Mesenchymal stem cell (in vitro differentiated cells and primary cell): Measurements from ENCODE around the gene RIN2.

Source experiments
- DNase-seq: peaks from one replicate; pipeline ENCODE4 v3.0.0-alpha.2; 2013
- H2AFZ ChIP-seq: one replicate; pipeline ENCODE4 v1.6.1; 2013; ENCODE audit warnings: low read depth, mild to moderate bottlenecking, control low read depth, inconsistent platforms, low read length, moderate library complexity
- H2AK5ac ChIP-seq: 2 replicates; pipeline ENCODE4 v1.6.1; 2013; ENCODE audit warnings: low read length, moderate library complexity, mild to moderate bottlenecking, inconsistent platforms; ENCODE audit not compliant: severe bottlenecking
- H2BK120ac ChIP-seq: one replicate; pipeline ENCODE4 v1.6.1; 2013; ENCODE audit warnings: low read depth, mild to moderate bottlenecking, inconsistent platforms, low read length, moderate library complexity
- H2BK12ac ChIP-seq, 2 experiments: one replicate each; pipeline ENCODE4 v1.6.1; 2013; ENCODE audit warnings: inconsistent platforms in 2 of 2, low read length in 2 of 2, mild to moderate bottlenecking in 2 of 2, moderate library complexity in 2 of 2, control low read depth in 1 of 2
- H2BK15ac ChIP-seq: one replicate; pipeline ENCODE4 v1.6.1; 2013; ENCODE audit warnings: mild to moderate bottlenecking, low read depth, inconsistent platforms; ENCODE audit not compliant: poor library complexity, severe bottlenecking
- H2BK5ac ChIP-seq: 2 replicates; pipeline ENCODE4 v1.6.1; 2013; ENCODE audit warnings: low read depth, mild to moderate bottlenecking, low read length, control low read depth, inconsistent platforms; ENCODE audit not compliant: poor library complexity, severe bottlenecking
- H3K14ac ChIP-seq, 2 experiments: one replicate each; pipeline ENCODE4 v1.6.1; 2013; ENCODE audit warnings: inconsistent platforms in 2 of 2, low read length in 2 of 2, control low read depth in 1 of 2, mild to moderate bottlenecking in 1 of 2, moderate library complexity in 1 of 2
- H3K18ac ChIP-seq, 2 experiments: one replicate each; pipeline ENCODE4 v1.6.1; 2013; ENCODE audit warnings: inconsistent platforms in 2 of 2, low read length in 2 of 2, control low read depth in 1 of 2, low read depth in 1 of 2, mild to moderate bottlenecking in 1 of 2
- H3K23ac ChIP-seq, 2 experiments: one replicate each; pipeline ENCODE4 v1.6.1; 2013; ENCODE audit warnings: inconsistent platforms in 2 of 2, low read length in 2 of 2, mild to moderate bottlenecking in 2 of 2, moderate library complexity in 2 of 2, control low read depth in 1 of 2
- H3K27ac ChIP-seq: 2 replicates; pipeline ENCODE4 v1.5.1; 2013; ENCODE audit warnings: mild to moderate bottlenecking, moderate library complexity, low read length, control low read depth, inconsistent platforms; ENCODE audit not compliant: poor library complexity, severe bottlenecking
- H3K27me3 ChIP-seq, 2 experiments: 2 replicates each; pipeline versions ENCODE4 v1.6.1 to v1.7.0; 2013; ENCODE audit warnings: low read length in 2 of 2, mild to moderate bottlenecking in 2 of 2, moderate library complexity in 2 of 2, control low read depth in 1 of 2, inconsistent platforms in 1 of 2; ENCODE audit not compliant: control insufficient read depth in 1 of 2, insufficient read depth in 1 of 2
- H3K36me3 ChIP-seq, 2 experiments: 2 replicates each; pipeline versions ENCODE4 v1.6.1 to v1.7.0; 2013; ENCODE audit warnings: low read length in 2 of 2, control low read depth in 1 of 2, inconsistent platforms in 1 of 2, low read depth in 1 of 2, mild to moderate bottlenecking in 1 of 2; ENCODE audit not compliant: insufficient read depth in 2 of 2, control insufficient read depth in 1 of 2
- H3K4ac ChIP-seq, 2 experiments: one replicate each; pipeline ENCODE4 v1.6.1; 2013; ENCODE audit warnings: inconsistent platforms in 2 of 2, low read length in 2 of 2, mild to moderate bottlenecking in 2 of 2, moderate library complexity in 2 of 2, control low read depth in 1 of 2, low read depth in 1 of 2
- H3K4me1 ChIP-seq: 2 replicates; pipeline ENCODE4 v1.6.1; 2013; ENCODE audit warnings: low read depth, low read length, control low read depth; ENCODE audit not compliant: control insufficient read depth, insufficient read depth
- H3K4me2 ChIP-seq: 2 replicates; pipeline ENCODE4 v1.6.1; 2013; ENCODE audit warnings: low read length, mild to moderate bottlenecking, inconsistent platforms; ENCODE audit not compliant: poor library complexity, severe bottlenecking
- H3K4me3 ChIP-seq, 2 experiments: 2 replicates each; pipeline versions ENCODE4 v1.5.1 to v1.7.0; 2013; ENCODE audit warnings: low read length in 2 of 2, mild to moderate bottlenecking in 2 of 2, control low read depth in 1 of 2, low read depth in 1 of 2; ENCODE audit not compliant: insufficient read depth in 1 of 2
- H3K79me1 ChIP-seq: replicated peaks from 2 replicates; pipeline ENCODE4 v1.6.1; 2013; ENCODE audit warnings: mild to moderate bottlenecking, control low read depth, low read length, inconsistent platforms; ENCODE audit not compliant: poor library complexity, severe bottlenecking
- H3K9ac ChIP-seq: 2 replicates; pipeline ENCODE4 v1.7.0; 2013; ENCODE audit warnings: mild to moderate bottlenecking, low read length, moderate library complexity
- H3K9me3 ChIP-seq: 2 replicates; pipeline ENCODE4 v1.7.0; 2013; ENCODE audit warnings: mild to moderate bottlenecking, low read length; ENCODE audit not compliant: control insufficient read depth
- H4K8ac ChIP-seq: one replicate; pipeline ENCODE4 v1.6.1; 2013; ENCODE audit warnings: inconsistent platforms, mild to moderate bottlenecking, low read length, moderate library complexity
- H4K91ac ChIP-seq: one replicate; pipeline ENCODE4 v1.6.1; 2013; ENCODE audit warnings: mild to moderate bottlenecking, low read length, inconsistent platforms
- WGBS: methylation state at CpG from one replicate; pipeline ENCODE4 v1.1.7; 2013; ENCODE audit warnings: mixed read lengths; 5-methylcytosine and 5-hydroxymethylcytosine counted together

The RIN2 gene

DNA sequence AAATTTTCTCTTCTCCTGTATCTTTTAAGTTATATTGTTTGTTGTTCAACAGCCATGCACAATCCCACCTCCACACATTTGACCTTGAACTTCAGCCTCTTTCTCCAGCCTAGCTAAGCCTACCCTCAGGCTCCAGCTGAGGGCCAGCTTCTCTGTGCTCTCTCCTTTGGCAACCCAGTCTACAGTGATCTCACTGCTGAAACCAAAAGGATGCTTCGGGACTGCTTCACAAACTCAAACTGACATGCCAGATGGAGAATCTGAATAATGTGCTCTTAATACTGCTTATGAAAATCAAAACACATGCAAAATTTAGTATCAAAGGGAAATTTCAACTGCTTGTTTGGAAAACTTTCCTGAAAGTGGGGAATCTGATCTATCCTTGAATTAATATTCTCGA lies 16.1 kb upstream of the RIN2 start:
- no peak overlapping the region for H3K9ac ChIP-seq
- no peak overlapping the region for H2BK15ac ChIP-seq
- H3K79me1 ChIP-seq, result no peaks in the 10 kb centered on the region
- H3K18ac ChIP-seq, result no peak overlapping the region
- H3K4ac ChIP-seq, result no peak overlapping the region
- 100% methylated on average over 1 of the region's 2 CpGs for WGBS
- H3K23ac ChIP-seq, result no peak overlapping the region
- no peak overlapping the region for H3K14ac ChIP-seq
- peaks cover 8% of the 10 kb centered on the region for H3K9me3 ChIP-seq
- no peak overlapping the region for H3K4me2 ChIP-seq
- H3K4me3 ChIP-seq, result no peak overlapping the region
- DNase-seq, result no peak
- no peak overlapping the region for H2BK120ac ChIP-seq
- H2BK12ac ChIP-seq, result no peak overlapping the region
- H3K36me3 ChIP-seq, result no peaks in the 10 kb centered on the region
- H2AK5ac ChIP-seq, result no peak overlapping the region
- H4K8ac ChIP-seq, result no peak overlapping the region
- H3K27me3 ChIP-seq, result no peaks in the 10 kb centered on the region
- H4K91ac ChIP-seq, result no peak overlapping the region
- H3K27ac ChIP-seq, result no peak overlapping the region
- H2AFZ ChIP-seq, result no peak overlapping the region
- no peaks in the 10 kb centered on the region for H3K4me1 ChIP-seq
- H2BK5ac ChIP-seq, result no peak overlapping the region

GRCh38 chr20:19742974-19743639 lies 15.0 kb upstream of the RIN2 start:
- Histone ChIP-seq H3K23ac (no peak overlapping the region), H3K4me1 (no peaks in the 10 kb centered on the region), H4K8ac (no peak overlapping the region), H2BK15ac (no peak overlapping the region), H3K27me3 (no peaks in the 10 kb centered on the region), H2BK120ac (no peak overlapping the region), H3K4me3 (no peak overlapping the region), H4K91ac (no peak overlapping the region), H3K4me2 (no peak overlapping the region), H3K4ac (no peak overlapping the region), H3K9ac (no peak overlapping the region), H3K27ac (no peak overlapping the region), H2BK12ac (no peak overlapping the region), H3K18ac (no peak overlapping the region), H3K79me1 (no peaks in the 10 kb centered on the region), H2BK5ac (no peak overlapping the region), H3K14ac (no peak overlapping the region), H3K9me3 (peaks cover 8% of the 10 kb centered on the region), H3K36me3 (no peaks in the 10 kb centered on the region), H2AK5ac (no peak overlapping the region), H2AFZ (no peak overlapping the region)
- WGBS, result 87% methylated on average over 9 of the region's 9 CpGs
- no peak for DNase-seq

- Histone ChIP-seq H3K4me1 (no peaks in the 10 kb centered on the region), H3K14ac (no peak overlapping the region), H2AFZ (no peak overlapping the region), H2BK15ac (no peak overlapping the region), H2BK12ac (no peak overlapping the region), H4K8ac (no peak overlapping the region), H3K4me3 (no peak overlapping the region), H2AK5ac (no peak overlapping the region), H3K27ac (no peak overlapping the region), H3K9me3 (peaks cover 8% of the 10 kb centered on the region), H3K18ac (no peak overlapping the region), H3K23ac (no peak overlapping the region), H4K91ac (no peak overlapping the region), H2BK120ac (no peak overlapping the region), H3K4me2 (no peak overlapping the region), H3K27me3 (no peaks in the 10 kb centered on the region), H2BK5ac (no peak overlapping the region), H3K79me1 (no peaks in the 10 kb centered on the region), H3K36me3 (no peaks in the 10 kb centered on the region), H3K4ac (no peak overlapping the region), H3K9ac (no peak overlapping the region)
- WGBS, result 94% methylated on average over 1 of the region's 1 CpG
- DNase-seq, result no peak
These were observed 14.4 kb upstream of the RIN2 start for GRCh38 chr20:19743640-19743995.

- 81% methylated on average over 2 of the region's 3 CpGs for WGBS
- Histone ChIP-seq H2BK12ac (no peak overlapping the region), H3K9me3 (peaks cover 8% of the 10 kb centered on the region), H3K4me1 (no peaks in the 10 kb centered on the region), H3K27ac (no peak overlapping the region), H2AK5ac (no peak overlapping the region), H3K18ac (no peak overlapping the region), H2BK15ac (no peak overlapping the region), H2BK5ac (no peak overlapping the region), H3K23ac (no peak overlapping the region), H3K27me3 (no peaks in the 10 kb centered on the region), H3K4ac (no peak overlapping the region), H3K9ac (no peak overlapping the region), H3K4me3 (no peak overlapping the region), H3K14ac (no peak overlapping the region), H3K4me2 (no peak overlapping the region), H2AFZ (no peak overlapping the region), H3K36me3 (no peaks in the 10 kb centered on the region), H4K8ac (no peak overlapping the region), H3K79me1 (no peaks in the 10 kb centered on the region), H4K91ac (no peak overlapping the region), H2BK120ac (no peak overlapping the region)
- no peak for DNase-seq
These were observed 13.0 kb upstream of the RIN2 start for GRCh38 chr20:19745106-19745505.
